Measurements from ENCODE around the gene TAF6. TPM values are rescaled to one million over a fixed set of nuclear protein-coding genes. Genes with fewer than 3 reads are reported as not detected.

TAF6 gene
- total and polyA plus RNA-seq, 2 experiments from 2014 or later = 40.5 to 53.0 TPM

GRCh38 chr7:100077205-100077604 is 42.0 kb downstream of the TAF6 start:
- no peak overlapping the region for H3K9ac ChIP-seq
- H3K4me1 ChIP-seq (ENCODE audit: insufficient read depth) = peaks cover 10% of the 10 kb centered on the region
- no peaks in the 10 kb centered on the region for H3K9me3 ChIP-seq (ENCODE audit: low read depth)
- no peaks in the 10 kb centered on the region for H3K27me3 ChIP-seq (replicated peaks; ENCODE audit: insufficient read depth)
- no peak overlapping the region for H3K4me3 ChIP-seq
- H3F3A ChIP-seq (ENCODE audit: insufficient read depth) = no peaks in the 10 kb centered on the region
- no peak for DNase-seq
- H3K9me2 ChIP-seq (ENCODE audit: insufficient read depth) = no peaks in the 10 kb centered on the region
- in situ Hi-C loops (cut with MboI) = no loop called here
- peaks cover 46% of the 10 kb centered on the region for H3K36me3 ChIP-seq (ENCODE audit: low read depth)
- H2AFZ ChIP-seq = no peak overlapping the region
- H3K4me2 ChIP-seq (ENCODE audit: unreplicated experiment) = no peak overlapping the region
- no peak for TF ChIP-seq EZH2 (IDR thresholded peaks at IDR 0.05; ENCODE audit: insufficient read depth, poor library complexity, severe bottlenecking)
- no peak for TF ChIP-seq EZH2phosphoT487 (IDR thresholded peaks at IDR 0.05; ENCODE audit: insufficient read depth, low read depth)
- H3K79me2 ChIP-seq (ENCODE audit: insufficient read depth) = peaks cover 69% of the 10 kb centered on the region
- WGBS, 2 experiments (ENCODE audit: low coverage in 1 of 2, low lambda C conversion rate in 2 of 2, missing lambda C conversion rate in 2 of 2) = 98% methylated on average over 4 of the region's 4 CpGs
- H4K20me1 ChIP-seq (ENCODE audit: insufficient read depth) = no peaks in the 10 kb centered on the region
- no peak overlapping the region for H3K27ac ChIP-seq

GRCh38 chr7:100075418-100075817 is 43.7 kb downstream of the TAF6 start:
- H3K4me1 ChIP-seq (ENCODE audit: insufficient read depth) = peaks cover 9% of the 10 kb centered on the region
- no peak overlapping the region for H3K4me2 ChIP-seq (ENCODE audit: unreplicated experiment)
- H3K9ac ChIP-seq = no peak overlapping the region
- no peaks in the 10 kb centered on the region for H3K9me2 ChIP-seq (ENCODE audit: insufficient read depth)
- peaks cover 4% of the 10 kb centered on the region for H3K9me3 ChIP-seq (ENCODE audit: low read depth)
- TF ChIP-seq EZH2 (IDR thresholded peaks at IDR 0.05; ENCODE audit: insufficient read depth, poor library complexity, severe bottlenecking) (no peak), EZH2phosphoT487 (IDR thresholded peaks at IDR 0.05; ENCODE audit: insufficient read depth, low read depth) (no peak)
- no peak for DNase-seq
- H3K79me2 ChIP-seq (ENCODE audit: insufficient read depth) = peaks cover 65% of the 10 kb centered on the region
- no peak overlapping the region for H2AFZ ChIP-seq
- in situ Hi-C loops (cut with MboI) = no loop called here
- WGBS, 2 experiments (ENCODE audit: low coverage in 1 of 2, low lambda C conversion rate in 2 of 2, missing lambda C conversion rate in 2 of 2) = 98 to 99% methylated on average over 6 of the region's 6 CpGs
- H3K27ac ChIP-seq = no peak overlapping the region
- H3F3A ChIP-seq (ENCODE audit: insufficient read depth) = no peaks in the 10 kb centered on the region
- peaks cover 63% of the 10 kb centered on the region for H3K36me3 ChIP-seq (ENCODE audit: low read depth)
- H3K27me3 ChIP-seq (replicated peaks; ENCODE audit: insufficient read depth) = no peaks in the 10 kb centered on the region
- no peak overlapping the region for H3K4me3 ChIP-seq
- H4K20me1 ChIP-seq (ENCODE audit: insufficient read depth) = no peaks in the 10 kb centered on the region

GRCh38 chr7:100074841-100075240 is 44.3 kb downstream of the TAF6 start:
- Histone ChIP-seq H3K36me3 (ENCODE audit: low read depth) (peaks cover 69% of the 10 kb centered on the region), H3K79me2 (ENCODE audit: insufficient read depth) (peaks cover 60% of the 10 kb centered on the region)

GRCh38 chr7:100072462-100072861 is 46.7 kb downstream of the TAF6 start:
- Histone ChIP-seq H3K4me2 (ENCODE audit: unreplicated experiment) (no peak overlapping the region), H3K9me3 (ENCODE audit: low read depth) (peaks cover 4% of the 10 kb centered on the region), H3K79me2 (ENCODE audit: insufficient read depth) (peaks cover 36% of the 10 kb centered on the region), H3F3A (ENCODE audit: insufficient read depth) (no peaks in the 10 kb centered on the region; the same call in 1 of the 2 replicates), H2AFZ (no peak overlapping the region), H3K27ac (no peak overlapping the region), H3K4me1 (ENCODE audit: insufficient read depth) (no peaks in the 10 kb centered on the region), H4K20me1 (ENCODE audit: insufficient read depth) (no peaks in the 10 kb centered on the region), H3K36me3 (ENCODE audit: low read depth) (peaks cover 71% of the 10 kb centered on the region), H3K27me3 (replicated peaks; ENCODE audit: insufficient read depth) (no peaks in the 10 kb centered on the region), H3K9me2 (ENCODE audit: insufficient read depth) (no peaks in the 10 kb centered on the region), H3K4me3 (no peak overlapping the region), H3K9ac (no peak overlapping the region)
- in situ Hi-C loops (cut with MboI) = no loop called here
- WGBS, 2 experiments (ENCODE audit: low coverage in 1 of 2, low lambda C conversion rate in 2 of 2, missing lambda C conversion rate in 2 of 2) = 95 to 98% methylated on average over 10 of the region's 10 CpGs
- DNase-seq = no peak
- TF ChIP-seq EZH2phosphoT487 (IDR thresholded peaks at IDR 0.05; ENCODE audit: insufficient read depth, low read depth) (no peak), EZH2 (IDR thresholded peaks at IDR 0.05; ENCODE audit: insufficient read depth, poor library complexity, severe bottlenecking) (no peak)

More at GRCh38 chr7:100074841-100075240, 44.3 kb downstream of the TAF6 start:
- Histone ChIP-seq H3K9me2 (ENCODE audit: insufficient read depth) (no peaks in the 10 kb centered on the region), H3K4me3 (no peak overlapping the region), H2AFZ (no peak overlapping the region), H3K9ac (no peak overlapping the region), H4K20me1 (ENCODE audit: insufficient read depth) (no peaks in the 10 kb centered on the region), H3K27ac (no peak overlapping the region), H3K4me2 (ENCODE audit: unreplicated experiment) (no peak overlapping the region), H3K27me3 (replicated peaks; ENCODE audit: insufficient read depth) (no peaks in the 10 kb centered on the region), H3K4me1 (ENCODE audit: insufficient read depth) (peaks cover 3% of the 10 kb centered on the region; the same call in 1 of the 2 replicates), H3F3A (ENCODE audit: insufficient read depth) (no peaks in the 10 kb centered on the region), H3K9me3 (ENCODE audit: low read depth) (peaks cover 4% of the 10 kb centered on the region)
- 93 to 94% methylated on average over 7 of the region's 7 CpGs for WGBS, 2 experiments (ENCODE audit: low coverage in 1 of 2, low lambda C conversion rate in 2 of 2, missing lambda C conversion rate in 2 of 2)
- in situ Hi-C loops (cut with MboI) = no loop called here
- TF ChIP-seq EZH2 (IDR thresholded peaks at IDR 0.05; ENCODE audit: insufficient read depth, poor library complexity, severe bottlenecking) (no peak), EZH2phosphoT487 (IDR thresholded peaks at IDR 0.05; ENCODE audit: insufficient read depth, low read depth) (no peak)
- DNase-seq = no peak
